NCI-H1417 treated with DMSO at 0.1 percent for 48 hours (cell line): ENCODE measurements around the gene CSRNP3.

Experiments used
- DNase-seq: peaks from one replicate; lab custom pipeline; 2025; lab: John Stamatoyannopoulos, UW

Gene CSRNP3

GRCh38 chr2:165544897-165545296 lies 75.4 kb downstream of the CSRNP3 start:
- no peak for DNase-seq

- no peak for DNase-seq
Observed at GRCh38 chr2:165547900-165548299, 78.4 kb downstream of the CSRNP3 start.

GRCh38 chr2:165549619-165550018 lies 80.1 kb downstream of the CSRNP3 start:
- DNase-seq = no peak

- no peak for DNase-seq
Observed at GRCh38 chr2:165558832-165559231, 89.3 kb downstream of the CSRNP3 start.

GRCh38 chr2:165560377-165560988 lies 91.0 kb downstream of the CSRNP3 start:
- no peak for DNase-seq

GRCh38 chr2:165561516-165561915 lies 92.0 kb downstream of the CSRNP3 start:
- DNase-seq = no peak

GRCh38 chr2:165562233-165562632 lies 92.7 kb downstream of the CSRNP3 start:
- DNase-seq = no peak

- DNase-seq = no peak
Observed at GRCh38 chr2:165563468-165564225, 94.1 kb downstream of the CSRNP3 start.

GRCh38 chr2:165566008-165566407 lies 96.5 kb downstream of the CSRNP3 start:
- DNase-seq = no peak

- no peak for DNase-seq
Observed at GRCh38 chr2:165567273-165567672, 97.8 kb downstream of the CSRNP3 start.

- DNase-seq = no peak
Observed at GRCh38 chr2:165568361-165568760, 98.9 kb downstream of the CSRNP3 start.

- no peak for DNase-seq
Observed at GRCh38 chr2:165571477-165571876, 102.0 kb downstream of the CSRNP3 start.

GRCh38 chr2:165572151-165572550 lies 102.7 kb downstream of the CSRNP3 start:
- no peak for DNase-seq

GRCh38 chr2:165573534-165574461 lies 104.3 kb downstream of the CSRNP3 start:
- DNase-seq = no peak

GRCh38 chr2:165575044-165575615 lies 105.6 kb downstream of the CSRNP3 start:
- no peak for DNase-seq

GRCh38 chr2:165576409-165577154 lies 107.1 kb downstream of the CSRNP3 start:
- DNase-seq = no peak

GRCh38 chr2:165582409-165582808 lies 112.9 kb downstream of the CSRNP3 start:
- no peak for DNase-seq

- no peak for DNase-seq
Observed at GRCh38 chr2:165582863-165583506, 113.5 kb downstream of the CSRNP3 start.

GRCh38 chr2:165584126-165584654 lies 114.7 kb downstream of the CSRNP3 start:
- DNase-seq = no peak

GRCh38 chr2:165586019-165586418 lies 116.5 kb downstream of the CSRNP3 start:
- no peak for DNase-seq
